ENCODE data around the gene GNG5.

DNA sequence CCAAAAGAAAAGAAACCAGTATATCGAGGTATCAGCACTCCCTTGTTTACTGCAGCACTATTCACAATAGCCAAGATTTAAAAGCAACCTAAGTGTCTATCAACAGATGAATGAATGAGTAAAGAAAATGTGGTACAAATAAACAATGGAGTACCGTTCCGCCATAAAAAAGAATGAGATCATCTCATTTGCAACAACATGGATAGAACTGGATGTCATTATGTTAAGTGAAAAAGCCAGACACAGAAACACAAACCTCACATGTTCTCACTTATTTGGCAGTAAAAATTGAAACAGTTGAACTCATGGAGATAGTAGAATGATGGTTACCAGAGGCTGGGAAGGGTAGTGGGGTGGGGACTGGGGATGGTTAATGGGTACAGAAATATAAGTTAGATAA lies 4.3 kb upstream of the GNG5 start:
- TF ChIP-seq POLR2AphosphoS5 (IDR thresholded peaks at IDR 0.05; ENCODE audit: low read depth) (no peak), CTCF (conservative IDR thresholded peaks at IDR 0.05; ENCODE audit: low read depth in 2 of 2) (no peak), EZH2 (IDR thresholded peaks at IDR 0.05; ENCODE audit: low read depth, unreplicated experiment) (no peak), EZH2phosphoT487 (IDR thresholded peaks at IDR 0.05; ENCODE audit: unreplicated experiment) (no peak), CREB1 (CRISPR knock-in tag; IDR thresholded peaks at IDR 0.05; ENCODE audit: low read depth) (no peak), JUNB (IDR thresholded peaks at IDR 0.05; ENCODE audit: unreplicated experiment) (no peak), ZNF114 (CRISPR knock-in tag; IDR thresholded peaks at IDR 0.05) (no peak)
- TF ChIP-seq, protein P1, sequence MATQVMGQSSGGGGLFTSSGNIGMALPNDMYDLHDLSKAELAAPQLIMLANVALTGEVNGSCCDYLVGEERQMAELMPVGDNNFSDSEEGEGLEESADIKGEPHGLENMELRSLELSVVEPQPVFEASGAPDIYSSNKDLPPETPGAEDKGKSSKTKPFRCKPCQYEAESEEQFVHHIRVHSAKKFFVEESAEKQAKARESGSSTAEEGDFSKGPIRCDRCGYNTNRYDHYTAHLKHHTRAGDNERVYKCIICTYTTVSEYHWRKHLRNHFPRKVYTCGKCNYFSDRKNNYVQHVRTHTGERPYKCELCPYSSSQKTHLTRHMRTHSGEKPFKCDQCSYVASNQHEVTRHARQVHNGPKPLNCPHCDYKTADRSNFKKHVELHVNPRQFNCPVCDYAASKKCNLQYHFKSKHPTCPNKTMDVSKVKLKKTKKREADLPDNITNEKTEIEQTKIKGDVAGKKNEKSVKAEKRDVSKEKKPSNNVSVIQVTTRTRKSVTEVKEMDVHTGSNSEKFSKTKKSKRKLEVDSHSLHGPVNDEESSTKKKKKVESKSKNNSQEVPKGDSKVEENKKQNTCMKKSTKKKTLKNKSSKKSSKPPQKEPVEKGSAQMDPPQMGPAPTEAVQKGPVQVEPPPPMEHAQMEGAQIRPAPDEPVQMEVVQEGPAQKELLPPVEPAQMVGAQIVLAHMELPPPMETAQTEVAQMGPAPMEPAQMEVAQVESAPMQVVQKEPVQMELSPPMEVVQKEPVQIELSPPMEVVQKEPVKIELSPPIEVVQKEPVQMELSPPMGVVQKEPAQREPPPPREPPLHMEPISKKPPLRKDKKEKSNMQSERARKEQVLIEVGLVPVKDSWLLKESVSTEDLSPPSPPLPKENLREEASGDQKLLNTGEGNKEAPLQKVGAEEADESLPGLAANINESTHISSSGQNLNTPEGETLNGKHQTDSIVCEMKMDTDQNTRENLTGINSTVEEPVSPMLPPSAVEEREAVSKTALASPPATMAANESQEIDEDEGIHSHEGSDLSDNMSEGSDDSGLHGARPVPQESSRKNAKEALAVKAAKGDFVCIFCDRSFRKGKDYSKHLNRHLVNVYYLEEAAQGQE (IDR thresholded peaks at IDR 0.05; ENCODE audit: unreplicated experiment): no peak

Measured in GM23338 (cell line).